Smooth muscle cell (in vitro differentiated cells): Measurements from ENCODE around the gene ZNF462. TPM values are rescaled to one million over a fixed set of nuclear protein-coding genes. Genes with fewer than 3 reads are reported as not detected.

Source experiments
- DNase-seq: peaks from one replicate; lab custom pipeline; 2025; ENCODE audit not compliant: unreplicated experiment; lab: John Stamatoyannopoulos, UW
- H2AFZ ChIP-seq: fragments of 200-600 bp; sonication (generic); 2 replicates; pipeline ENCODE4 v1.6.0; 2016; ENCODE audit warnings: antibody characterized with exemption, low read depth, mild to moderate bottlenecking
- H3F3A ChIP-seq: fragments of 200-600 bp; sonication (generic); 2 replicates; pipeline ENCODE4 v1.6.0; 2017; ENCODE audit warnings: antibody characterized with exemption, low read depth
- H3K27ac ChIP-seq: fragments of 200-600 bp; sonication (generic); 2 replicates; pipeline ENCODE4 v1.5.1; 2016; ENCODE audit warnings: low read depth, mild to moderate bottlenecking
- H3K27me3 ChIP-seq: fragments of 200-600 bp; sonication (generic); 2 replicates; pipeline ENCODE4 v1.6.1; 2016; ENCODE audit warnings: low read depth, mild to moderate bottlenecking
- H3K36me3 ChIP-seq: fragments of 200-600 bp; sonication (generic); 2 replicates; pipeline ENCODE4 v1.5.1; 2016; ENCODE audit warnings: low read depth
- H3K4me1 ChIP-seq: fragments of 200-600 bp; sonication (generic); 2 replicates; pipeline ENCODE4 v1.5.1; 2016; ENCODE audit warnings: low read depth
- H3K4me2 ChIP-seq: fragments of 200-600 bp; sonication (generic); 2 replicates; pipeline ENCODE4 v1.6.0; 2016; ENCODE audit warnings: mild to moderate bottlenecking
- H3K4me3 ChIP-seq: fragments of 200-600 bp; sonication (generic); 2 replicates; pipeline ENCODE4 v1.5.1; 2016; ENCODE audit warnings: mild to moderate bottlenecking
- H3K79me2 ChIP-seq: fragments of 200-600 bp; sonication (generic); 2 replicates; pipeline ENCODE4 v1.6.0; 2016; ENCODE audit warnings: low read depth, mild to moderate bottlenecking
- H3K9ac ChIP-seq: fragments of 200-600 bp; sonication (generic); 2 replicates; pipeline ENCODE4 v1.6.0; 2016; ENCODE audit warnings: low read depth
- H3K9me3 ChIP-seq: fragments of 200-600 bp; sonication (generic); replicated peaks from 2 replicates; pipeline ENCODE4 v1.5.1; 2016; ENCODE audit warnings: low read depth
- H4K20me1 ChIP-seq: fragments of 200-600 bp; sonication (generic); 2 replicates; pipeline ENCODE4 v1.6.0; 2016; ENCODE audit warnings: low read depth
- WGBS: methylation state at CpG from one replicate; pipeline ENCODE4 v1.1.7; 2016; ENCODE audit warnings: low lambda C conversion rate; 5-methylcytosine and 5-hydroxymethylcytosine counted together
- polyA plus RNA-seq: library from polyadenylated mRNA; unstranded; fragments of >200 nt; fragmentation: Nextera tagmentation; extraction: Ambion mirVana; gene quantifications from 2 replicates; pipeline ENCODE4 v1.2.1, GENCODE V29; 2016
- total RNA-seq: library from RNA; depleted of rRNA; stranded (reverse); fragments of >200 nt; gene quantifications from 2 replicates; pipeline ENCODE4 v1.2.3, GENCODE V29; 2014
- TF ChIP-seq, protein P1 (sequence below): fragments of 200-600 bp; sonication (generic); IDR thresholded peaks from 2 replicates; pipeline ENCODE4 v1.5.1; 2017; ENCODE audit warnings: borderline replicate concordance, mild to moderate bottlenecking, antibody characterized with exemption; ENCODE audit not compliant: insufficient read depth, poor library complexity, severe bottlenecking

Gene ZNF462
- total and polyA plus RNA-seq, 2 experiments from 2014 or later: 9.1 to 32.2 TPM

DNA sequence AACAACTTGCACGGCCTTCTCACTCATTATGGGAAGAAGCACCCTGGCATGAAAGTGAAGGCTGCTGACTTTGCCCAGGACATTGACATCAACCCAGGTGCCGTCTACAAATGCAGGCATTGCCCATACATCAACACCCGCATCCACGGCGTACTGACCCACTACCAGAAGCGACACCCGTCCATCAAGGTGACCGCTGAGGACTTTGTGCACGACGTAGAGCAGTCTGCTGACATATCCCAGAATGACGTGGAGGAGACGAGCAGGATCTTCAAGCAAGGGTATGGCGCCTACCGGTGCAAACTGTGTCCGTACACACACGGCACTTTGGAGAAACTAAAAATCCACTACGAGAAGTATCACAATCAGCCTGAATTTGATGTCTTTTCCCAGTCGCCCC, 65.4 kb downstream of the ZNF462 start:
- Histone ChIP-seq H3K27ac (no peak overlapping the region), H4K20me1 (no peaks in the 10 kb centered on the region), H3K9me3 (no peaks in the 10 kb centered on the region), H3F3A (peaks cover 7% of the 10 kb centered on the region), H3K9ac (no peak overlapping the region), H3K4me2 (no peak overlapping the region), H3K79me2 (peaks cover 23% of the 10 kb centered on the region), H2AFZ (no peak overlapping the region), H3K36me3 (peaks cover 27% of the 10 kb centered on the region), H3K27me3 (no peaks in the 10 kb centered on the region), H3K4me1 (no peaks in the 10 kb centered on the region), H3K4me3 (no peak overlapping the region)
- DNase-seq: no peak
- WGBS: 97% methylated on average over 18 of the region's 18 CpGs
- TF ChIP-seq, protein P1, sequence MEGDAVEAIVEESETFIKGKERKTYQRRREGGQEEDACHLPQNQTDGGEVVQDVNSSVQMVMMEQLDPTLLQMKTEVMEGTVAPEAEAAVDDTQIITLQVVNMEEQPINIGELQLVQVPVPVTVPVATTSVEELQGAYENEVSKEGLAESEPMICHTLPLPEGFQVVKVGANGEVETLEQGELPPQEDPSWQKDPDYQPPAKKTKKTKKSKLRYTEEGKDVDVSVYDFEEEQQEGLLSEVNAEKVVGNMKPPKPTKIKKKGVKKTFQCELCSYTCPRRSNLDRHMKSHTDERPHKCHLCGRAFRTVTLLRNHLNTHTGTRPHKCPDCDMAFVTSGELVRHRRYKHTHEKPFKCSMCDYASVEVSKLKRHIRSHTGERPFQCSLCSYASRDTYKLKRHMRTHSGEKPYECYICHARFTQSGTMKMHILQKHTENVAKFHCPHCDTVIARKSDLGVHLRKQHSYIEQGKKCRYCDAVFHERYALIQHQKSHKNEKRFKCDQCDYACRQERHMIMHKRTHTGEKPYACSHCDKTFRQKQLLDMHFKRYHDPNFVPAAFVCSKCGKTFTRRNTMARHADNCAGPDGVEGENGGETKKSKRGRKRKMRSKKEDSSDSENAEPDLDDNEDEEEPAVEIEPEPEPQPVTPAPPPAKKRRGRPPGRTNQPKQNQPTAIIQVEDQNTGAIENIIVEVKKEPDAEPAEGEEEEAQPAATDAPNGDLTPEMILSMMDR: no peak

DNA sequence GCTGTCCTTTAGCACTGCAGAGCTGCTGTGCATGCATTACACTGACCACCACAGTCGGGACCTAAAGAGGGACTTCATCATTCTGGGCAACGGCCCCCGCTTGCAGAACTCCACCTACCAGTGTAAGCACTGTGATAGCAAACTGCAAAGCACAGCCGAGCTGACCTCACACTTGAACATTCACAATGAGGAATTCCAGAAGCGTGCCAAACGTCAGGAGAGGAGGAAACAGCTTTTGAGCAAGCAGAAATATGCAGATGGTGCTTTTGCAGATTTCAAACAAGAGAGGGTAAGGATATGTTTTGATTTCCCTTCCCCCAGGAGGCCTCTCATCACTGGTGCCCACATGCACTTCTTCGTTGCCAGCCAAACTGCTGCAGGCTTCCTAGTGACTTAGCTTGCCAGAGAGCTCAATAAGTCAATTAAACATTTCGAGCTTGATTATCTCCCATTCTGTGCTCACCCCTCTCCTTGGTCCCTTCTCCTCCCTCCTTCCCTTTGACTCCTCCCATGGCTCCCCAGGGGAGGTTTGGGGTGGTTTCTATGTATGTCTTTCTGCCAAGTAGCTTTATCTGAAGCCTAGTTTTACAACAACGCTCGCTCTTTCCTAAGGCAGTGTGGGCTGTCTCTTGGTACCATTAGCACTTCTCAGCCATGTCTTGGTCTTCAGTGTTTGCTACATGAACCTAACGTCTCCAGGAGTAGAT, 66.7 kb downstream of the ZNF462 start:
- no peak for DNase-seq
- Histone ChIP-seq H3K4me3 (no peak overlapping the region), H3K9ac (no peak overlapping the region), H3K79me2 (peaks cover 32% of the 10 kb centered on the region), H3K9me3 (no peaks in the 10 kb centered on the region), H3K4me1 (peaks cover 6% of the 10 kb centered on the region), H2AFZ (no peak overlapping the region), H3F3A (no peaks in the 10 kb centered on the region), H3K27ac (no peak overlapping the region), H3K27me3 (no peaks in the 10 kb centered on the region), H3K36me3 (peaks cover 21% of the 10 kb centered on the region), H3K4me2 (no peak overlapping the region), H4K20me1 (peaks cover 3% of the 10 kb centered on the region)
- WGBS: 83% methylated on average over 11 of the region's 11 CpGs
- TF ChIP-seq, protein P1: no peak

DNA sequence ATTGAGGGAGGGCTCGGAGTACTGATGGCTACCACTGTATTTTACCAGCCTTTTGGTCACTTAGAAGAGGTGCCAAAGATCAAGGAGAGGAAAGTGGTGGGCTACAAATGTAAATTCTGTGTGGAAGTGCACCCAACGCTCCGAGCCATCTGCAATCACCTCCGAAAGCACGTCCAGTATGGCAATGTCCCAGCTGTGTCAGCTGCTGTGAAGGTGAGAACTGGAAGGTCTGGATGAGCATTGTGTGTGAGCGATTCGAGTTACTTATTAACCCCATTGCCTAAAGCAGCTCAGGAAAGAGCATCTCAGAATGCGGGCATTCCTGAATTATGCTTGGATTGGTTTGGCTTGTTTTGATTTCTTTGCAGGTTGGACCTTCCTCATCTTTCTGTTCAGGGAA, 67.5 kb downstream of the ZNF462 start:
- Histone ChIP-seq H3K9ac (no peak overlapping the region), H4K20me1 (peaks cover 3% of the 10 kb centered on the region), H3K4me1 (peaks cover 6% of the 10 kb centered on the region), H3K4me3 (no peak overlapping the region), H3F3A (no peaks in the 10 kb centered on the region), H3K27me3 (no peaks in the 10 kb centered on the region), H3K9me3 (no peaks in the 10 kb centered on the region), H3K36me3 (peaks cover 23% of the 10 kb centered on the region), H3K27ac (no peak overlapping the region), H2AFZ (no peak overlapping the region), H3K4me2 (no peak overlapping the region), H3K79me2 (peaks cover 32% of the 10 kb centered on the region)
- DNase-seq: no peak
- 97% methylated on average over 8 of the region's 8 CpGs for WGBS
- TF ChIP-seq, protein P1: no peak

DNA sequence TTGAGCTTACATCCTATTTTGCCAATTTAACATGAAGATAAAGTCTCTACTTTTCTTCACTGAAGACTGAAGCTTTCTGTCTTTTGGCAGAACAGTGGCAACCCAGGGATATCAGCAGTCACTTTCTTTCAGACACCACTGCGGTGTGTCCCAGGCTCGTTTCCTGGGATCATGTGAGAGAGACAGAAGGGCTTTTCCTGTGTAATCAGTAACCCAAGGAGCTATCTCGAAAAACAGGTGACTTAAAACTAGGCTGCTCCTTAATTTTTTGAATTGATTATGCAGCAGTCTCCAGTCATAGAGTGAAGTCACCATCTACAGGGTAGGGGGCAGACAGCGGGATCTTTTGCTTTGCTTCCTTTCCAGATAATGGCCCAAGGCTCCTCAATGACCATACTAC, 68.5 kb downstream of the ZNF462 start:
- WGBS: 96% methylated on average over 4 of the region's 4 CpGs
- Histone ChIP-seq H3K27ac (no peak overlapping the region), H3K79me2 (peaks cover 34% of the 10 kb centered on the region), H3K27me3 (no peaks in the 10 kb centered on the region), H3K36me3 (peaks cover 32% of the 10 kb centered on the region), H3K9ac (no peak overlapping the region), H4K20me1 (peaks cover 3% of the 10 kb centered on the region), H2AFZ (no peak overlapping the region), H3F3A (no peaks in the 10 kb centered on the region), H3K9me3 (no peaks in the 10 kb centered on the region), H3K4me2 (no peak overlapping the region), H3K4me3 (no peak overlapping the region), H3K4me1 (peaks cover 6% of the 10 kb centered on the region)
- no peak for DNase-seq
- TF ChIP-seq, protein P1: no peak
